ENCODE results near the gene HMGB1.

DNA sequence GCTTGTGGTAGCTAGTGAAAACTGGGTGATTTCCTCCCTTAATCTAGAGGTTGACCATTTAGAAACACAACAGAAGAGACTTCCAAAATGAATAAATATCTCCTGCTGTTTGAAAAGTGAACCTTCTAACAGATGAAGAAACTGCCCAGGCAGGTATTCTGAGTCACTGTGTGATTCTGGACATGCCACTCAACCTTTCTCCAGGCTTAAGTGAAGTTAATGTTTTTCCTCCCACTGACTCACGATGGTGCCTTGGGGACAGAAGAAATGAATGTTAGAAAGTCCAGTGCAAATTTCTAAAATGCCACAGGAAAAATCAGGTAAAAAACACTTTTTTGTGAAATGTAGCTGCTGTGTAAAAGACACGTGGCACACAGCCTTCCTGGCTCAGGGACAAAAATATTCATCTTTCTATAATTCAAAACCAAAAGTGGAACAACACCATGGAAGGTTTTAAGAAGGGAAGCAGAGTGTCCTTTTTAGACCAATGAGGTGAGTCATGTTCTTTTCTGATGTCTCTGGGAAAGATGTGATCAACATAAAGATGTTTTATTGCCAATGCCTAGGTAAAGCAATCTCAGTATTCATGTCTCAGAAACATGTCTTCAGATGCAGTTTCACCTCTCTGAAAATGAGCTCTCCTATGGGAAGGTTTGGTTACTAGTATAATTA lies 34.3 kb downstream of the HMGB1 start:
- TF ChIP-seq, protein P1, sequence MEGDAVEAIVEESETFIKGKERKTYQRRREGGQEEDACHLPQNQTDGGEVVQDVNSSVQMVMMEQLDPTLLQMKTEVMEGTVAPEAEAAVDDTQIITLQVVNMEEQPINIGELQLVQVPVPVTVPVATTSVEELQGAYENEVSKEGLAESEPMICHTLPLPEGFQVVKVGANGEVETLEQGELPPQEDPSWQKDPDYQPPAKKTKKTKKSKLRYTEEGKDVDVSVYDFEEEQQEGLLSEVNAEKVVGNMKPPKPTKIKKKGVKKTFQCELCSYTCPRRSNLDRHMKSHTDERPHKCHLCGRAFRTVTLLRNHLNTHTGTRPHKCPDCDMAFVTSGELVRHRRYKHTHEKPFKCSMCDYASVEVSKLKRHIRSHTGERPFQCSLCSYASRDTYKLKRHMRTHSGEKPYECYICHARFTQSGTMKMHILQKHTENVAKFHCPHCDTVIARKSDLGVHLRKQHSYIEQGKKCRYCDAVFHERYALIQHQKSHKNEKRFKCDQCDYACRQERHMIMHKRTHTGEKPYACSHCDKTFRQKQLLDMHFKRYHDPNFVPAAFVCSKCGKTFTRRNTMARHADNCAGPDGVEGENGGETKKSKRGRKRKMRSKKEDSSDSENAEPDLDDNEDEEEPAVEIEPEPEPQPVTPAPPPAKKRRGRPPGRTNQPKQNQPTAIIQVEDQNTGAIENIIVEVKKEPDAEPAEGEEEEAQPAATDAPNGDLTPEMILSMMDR (conservative IDR thresholded peaks at IDR 0.05 in 1 of 2, IDR thresholded peaks at IDR 0.05 in 1 of 2; ENCODE audit: low read depth in 1 of 2, low read length in 2 of 2) = no peak
- no peak for TF ChIP-seq EZH2 (IDR thresholded peaks at IDR 0.05; ENCODE audit: low read length, missing control alignments)

All from fibroblast of lung (primary cell).